Progenitor cell of endocrine pancreas (in vitro differentiated cells): ENCODE measurements around the gene PDE7B. TPM values are rescaled to one million over a fixed set of nuclear protein-coding genes. Genes with fewer than 3 reads are reported as not detected.

ENCODE experiments used
- DNase-seq: peaks from one replicate; pipeline ENCODE4 v3.0.0; 2021; ENCODE audit warnings: low spot score; ENCODE audit not compliant: unreplicated experiment
- H3K27ac Mint-ChIP-seq: 2 replicates; pipeline ENCODE4 v1.8.0; 2021; ENCODE audit warnings: mild to moderate bottlenecking, moderate library complexity, mixed read lengths
- H3K27me3 Mint-ChIP-seq: 2 replicates; pipeline ENCODE4 v1.8.0; 2021; ENCODE audit warnings: mixed read lengths
- H3K36me3 Mint-ChIP-seq: 2 replicates; pipeline ENCODE4 v1.8.0; 2022; ENCODE audit warnings: mixed read lengths; ENCODE audit not compliant: insufficient read depth
- H3K4me1 Mint-ChIP-seq: 2 replicates; pipeline ENCODE4 v1.8.0; 2021; ENCODE audit warnings: low read depth, mixed read lengths
- H3K4me3 Mint-ChIP-seq: 2 replicates; pipeline ENCODE4 v1.8.0; 2021; ENCODE audit warnings: low read depth, mild to moderate bottlenecking, moderate library complexity, mixed read lengths
- H3K9me3 Mint-ChIP-seq: 2 replicates; pipeline ENCODE4 v1.8.0; 2021; ENCODE audit warnings: low read depth, mixed read lengths
- total RNA-seq: library from RNA; stranded (reverse); gene quantifications from 2 replicates; pipeline ENCODE4 v1.2.1, GENCODE V29; 2021
- TF ChIP-seq, protein P1 (sequence below): fragments of 200-600 bp; sonication (generic); IDR thresholded peaks from one replicate; pipeline ENCODE4 v1.5.0; 2021; ENCODE audit warnings: antibody characterized with exemption, mild to moderate bottlenecking; ENCODE audit not compliant: unreplicated experiment

The PDE7B gene
- total RNA-seq, 1 donor from 2014 or later, result 0.07 TPM

DNA sequence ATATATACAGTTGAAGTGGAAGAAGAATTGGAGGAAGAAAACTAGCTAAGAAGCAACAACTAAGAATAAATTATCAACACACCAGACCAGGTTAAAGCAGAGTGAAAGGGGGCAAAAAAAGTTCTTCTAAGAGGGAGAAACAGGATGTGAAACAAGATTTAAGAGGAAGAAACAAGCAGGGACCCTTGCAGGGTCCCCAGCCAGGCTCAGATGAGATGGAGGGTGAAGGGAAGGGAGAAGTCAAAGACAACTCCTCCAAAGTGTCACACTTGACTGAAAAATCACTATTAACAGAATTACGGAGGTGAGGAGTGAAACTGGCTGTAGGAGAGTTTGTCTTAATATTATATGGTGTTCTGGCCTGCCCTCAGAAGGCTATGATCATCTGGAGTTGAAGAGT, 333.2 kb downstream of the PDE7B start:
- Mint-ChIP-seq H3K27me3 (peaks cover 11% of the 10 kb centered on the region), H3K36me3 (no peaks in the 10 kb centered on the region), H3K9me3 (peaks cover under 1% of the 10 kb centered on the region), H3K27ac (peak overlapping the region; percentile 0), H3K4me3 (no peak overlapping the region), H3K4me1 (peaks cover 21% of the 10 kb centered on the region)
- TF ChIP-seq, protein P1, sequence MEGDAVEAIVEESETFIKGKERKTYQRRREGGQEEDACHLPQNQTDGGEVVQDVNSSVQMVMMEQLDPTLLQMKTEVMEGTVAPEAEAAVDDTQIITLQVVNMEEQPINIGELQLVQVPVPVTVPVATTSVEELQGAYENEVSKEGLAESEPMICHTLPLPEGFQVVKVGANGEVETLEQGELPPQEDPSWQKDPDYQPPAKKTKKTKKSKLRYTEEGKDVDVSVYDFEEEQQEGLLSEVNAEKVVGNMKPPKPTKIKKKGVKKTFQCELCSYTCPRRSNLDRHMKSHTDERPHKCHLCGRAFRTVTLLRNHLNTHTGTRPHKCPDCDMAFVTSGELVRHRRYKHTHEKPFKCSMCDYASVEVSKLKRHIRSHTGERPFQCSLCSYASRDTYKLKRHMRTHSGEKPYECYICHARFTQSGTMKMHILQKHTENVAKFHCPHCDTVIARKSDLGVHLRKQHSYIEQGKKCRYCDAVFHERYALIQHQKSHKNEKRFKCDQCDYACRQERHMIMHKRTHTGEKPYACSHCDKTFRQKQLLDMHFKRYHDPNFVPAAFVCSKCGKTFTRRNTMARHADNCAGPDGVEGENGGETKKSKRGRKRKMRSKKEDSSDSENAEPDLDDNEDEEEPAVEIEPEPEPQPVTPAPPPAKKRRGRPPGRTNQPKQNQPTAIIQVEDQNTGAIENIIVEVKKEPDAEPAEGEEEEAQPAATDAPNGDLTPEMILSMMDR, result no peak
- DNase-seq, result no peak

DNA sequence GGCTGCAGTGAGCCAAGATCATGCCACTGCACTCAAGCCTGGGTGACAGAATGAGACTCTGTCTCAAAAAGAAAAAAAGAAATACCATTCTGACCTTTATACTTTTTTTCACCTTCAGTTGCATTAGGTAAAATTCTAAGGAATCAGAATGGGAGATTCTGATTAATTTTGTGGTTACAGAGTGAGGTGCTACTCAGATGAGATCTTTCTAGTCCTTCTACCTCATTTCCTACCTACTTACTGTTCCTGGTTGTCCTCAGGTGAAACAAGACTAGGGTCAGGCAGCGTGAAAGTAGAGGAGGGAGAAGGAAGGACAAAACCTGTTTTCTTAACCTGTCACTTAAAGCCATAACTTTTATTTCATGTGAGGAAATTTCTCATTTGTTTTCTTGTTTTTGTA, 334.9 kb downstream of the PDE7B start:
- no peak overlapping the region for H3K4me3 Mint-ChIP-seq
- no peak overlapping the region for H3K27ac Mint-ChIP-seq
- H3K4me1 Mint-ChIP-seq, result peaks cover 12% of the 10 kb centered on the region
- TF ChIP-seq, protein P1, result no peak
- H3K27me3 Mint-ChIP-seq, result peaks cover 11% of the 10 kb centered on the region
- no peaks in the 10 kb centered on the region for H3K9me3 Mint-ChIP-seq
- DNase-seq, result no peak
- no peaks in the 10 kb centered on the region for H3K36me3 Mint-ChIP-seq

DNA sequence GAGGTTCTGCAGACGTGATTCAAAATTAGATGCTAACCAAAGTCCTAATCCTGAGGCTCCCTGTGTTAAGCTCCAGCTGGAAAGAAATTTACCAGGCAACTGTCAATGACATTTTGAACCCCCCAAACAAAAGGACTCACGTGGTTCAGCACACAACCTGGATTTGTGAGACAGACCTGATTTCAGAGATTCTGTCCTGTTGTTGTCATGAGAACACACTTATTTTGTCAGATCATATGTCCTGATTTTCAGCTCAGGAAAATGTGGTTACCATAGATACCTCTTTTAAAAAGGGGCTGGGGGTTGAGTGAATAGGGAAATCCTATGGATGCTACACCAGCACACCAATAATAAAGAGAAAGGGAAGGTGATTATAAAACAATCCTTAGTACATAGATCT, 337.0 kb downstream of the PDE7B start:
- DNase-seq, result no peak
- Mint-ChIP-seq H3K4me3 (no peak overlapping the region), H3K9me3 (no peaks in the 10 kb centered on the region), H3K36me3 (no peaks in the 10 kb centered on the region), H3K27ac (no peak overlapping the region), H3K27me3 (peaks cover 11% of the 10 kb centered on the region), H3K4me1 (no peaks in the 10 kb centered on the region)
- TF ChIP-seq, protein P1, result no peak

DNA sequence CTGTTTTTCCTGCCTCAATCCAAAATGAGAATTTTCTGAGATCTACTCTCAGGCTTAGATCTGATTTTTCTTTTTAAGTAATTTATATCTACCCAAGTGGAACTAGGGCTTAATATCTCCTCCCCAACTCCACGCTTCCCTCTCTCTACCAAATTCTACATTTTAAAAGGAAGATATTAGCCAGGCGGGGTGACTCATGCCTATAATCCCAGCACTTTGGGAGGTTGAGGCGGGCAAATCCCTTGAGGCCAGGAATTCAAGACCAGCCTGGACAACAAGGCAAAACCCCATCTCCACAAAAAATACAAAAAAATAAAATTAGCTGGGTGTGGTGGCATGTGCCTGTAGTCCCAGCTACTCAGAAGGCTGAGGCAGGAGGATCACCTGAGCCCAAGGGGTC, 337.6 kb downstream of the PDE7B start:
- DNase-seq, result no peak

DNA sequence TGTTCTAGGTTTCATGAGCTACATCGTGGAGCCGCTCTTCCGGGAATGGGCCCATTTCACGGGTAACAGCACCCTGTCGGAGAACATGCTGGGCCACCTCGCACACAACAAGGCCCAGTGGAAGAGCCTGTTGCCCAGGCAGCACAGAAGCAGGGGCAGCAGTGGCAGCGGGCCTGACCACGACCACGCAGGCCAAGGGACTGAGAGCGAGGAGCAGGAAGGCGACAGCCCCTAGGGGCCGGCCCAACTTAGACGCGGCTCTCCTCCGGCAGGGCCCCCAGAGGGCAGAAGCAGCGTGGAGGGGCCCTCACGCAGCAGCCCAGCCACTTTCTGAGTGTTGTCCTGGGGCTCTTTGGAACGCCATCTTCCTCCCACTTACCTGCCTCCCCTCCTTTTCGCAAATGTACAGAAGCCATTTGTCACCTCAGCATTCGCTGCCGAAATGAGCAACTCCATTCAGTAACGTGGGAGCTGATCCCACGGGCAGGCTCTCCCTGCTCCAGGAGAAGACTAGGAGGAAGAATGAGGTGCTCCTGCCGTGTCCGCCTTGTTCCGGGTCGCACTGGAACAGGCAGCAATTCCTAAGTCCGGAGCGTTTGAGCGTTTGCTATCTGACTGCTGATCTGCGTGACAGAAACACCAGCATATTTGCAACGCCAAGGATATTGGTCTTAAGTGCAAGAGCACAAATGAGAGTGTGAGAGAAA, 340.3 kb downstream of the PDE7B start:
- no peaks in the 10 kb centered on the region for H3K9me3 Mint-ChIP-seq
- no peak overlapping the region for H3K4me3 Mint-ChIP-seq
- TF ChIP-seq, protein P1, result no peak
- H3K27me3 Mint-ChIP-seq, result peaks cover 3% of the 10 kb centered on the region
- H3K27ac Mint-ChIP-seq, result no peak overlapping the region
- no peaks in the 10 kb centered on the region for H3K4me1 Mint-ChIP-seq
- H3K36me3 Mint-ChIP-seq, result no peaks in the 10 kb centered on the region
- DNase-seq, result no peak

More for the DNA sequence above, 337.6 kb downstream of the PDE7B start:
- no peaks in the 10 kb centered on the region for H3K36me3 Mint-ChIP-seq
- no peak overlapping the region for H3K27ac Mint-ChIP-seq
- H3K27me3 Mint-ChIP-seq, result peaks cover 7% of the 10 kb centered on the region
- no peaks in the 10 kb centered on the region for H3K4me1 Mint-ChIP-seq
- H3K4me3 Mint-ChIP-seq, result no peak overlapping the region
- no peaks in the 10 kb centered on the region for H3K9me3 Mint-ChIP-seq
- TF ChIP-seq, protein P1, result no peak
